ENCODE data around the gene TTC9C. TPM values are rescaled to one million over a fixed set of nuclear protein-coding genes. Genes with fewer than 3 reads are reported as not detected.

TTC9C gene
- total and polyA plus RNA-seq, 2 of the 8 experiments (the other 6 are each of a cell fraction or from before 2014, with no cell fraction given): 25.4 to 34.1 TPM

GRCh38 chr11:62680825-62681240 is 47.5 kb upstream of the TTC9C start:
- Histone ChIP-seq H2AFZ (ENCODE audit: low read length) (no peak overlapping the region), H3K27me3 (replicated peaks in 1 of 4; ENCODE audit: control insufficient read depth in 3 of 4, extremely low read depth in 1 of 4, insufficient read depth in 3 of 4, low read length in 3 of 4) (no peaks in the 10 kb centered on the region), H3K4me3 (ENCODE audit: extremely low read depth in 1 of 4, insufficient read depth in 2 of 4, low read depth in 3 of 4, low read length in 4 of 4) (no peak overlapping the region), H3K79me2 (ENCODE audit: control insufficient read depth in 1 of 2, insufficient read depth in 2 of 2, low read length in 2 of 2) (peaks cover 0 to 14% of the 10 kb centered on the region in 2 experiments; a peak in 2 of 4 replicates), H3K18ac (ENCODE audit: extremely low read depth, low read length) (no peak overlapping the region), H3K4me2 (ENCODE audit: insufficient read depth in 1 of 2, low read depth in 2 of 2, low read length in 2 of 2) (no peak overlapping the region), H2AK5ac (ENCODE audit: low read depth, low read length) (no peak overlapping the region), H3K9me3 (ENCODE audit: insufficient read depth in 2 of 2, low read depth in 1 of 2, low read length in 1 of 2) (no peaks in the 10 kb centered on the region), H3K56ac (replicated peaks; ENCODE audit: insufficient read length, low read depth, low read length) (no peak overlapping the region), H3K4ac (replicated peaks; ENCODE audit: insufficient read length, low read depth, low read length) (no peak overlapping the region), H4K91ac (replicated peaks; ENCODE audit: insufficient read length, low read length) (no peak overlapping the region), H2BK20ac (ENCODE audit: low read length) (no peak overlapping the region), H3K79me1 (ENCODE audit: low read depth, low read length) (peaks cover 2% of the 10 kb centered on the region), H3K36me3 (ENCODE audit: control insufficient read depth in 2 of 4, insufficient read depth in 4 of 4, low read length in 3 of 4) (peaks cover 5 to 17% (median 7%) of the 10 kb centered on the region in 4 experiments; a peak in 5 of 8 replicates), H3K14ac (ENCODE audit: insufficient read length) (no peak overlapping the region), H4K8ac (ENCODE audit: extremely low read depth, insufficient read depth, low read length) (peak overlapping the region; percentile 76; the same call in 1 of the 2 replicates), H2BK120ac (replicated peaks; ENCODE audit: low read depth, low read length) (no peak overlapping the region), H4K5ac (ENCODE audit: insufficient read length, low read depth, low read length) (no peak overlapping the region), H2BK12ac (ENCODE audit: low read depth, low read length) (no peak overlapping the region), H2BK5ac (ENCODE audit: low read depth, low read length) (no peak overlapping the region), H3K9ac (replicated peaks in 1 of 4; ENCODE audit: extremely low read depth in 1 of 4, low read depth in 3 of 4, low read length in 3 of 4) (no peak overlapping the region), H3K4me1 (replicated peaks in 1 of 4; ENCODE audit: control insufficient read depth in 3 of 4, insufficient read depth in 4 of 4, low read length in 3 of 4) (peaks cover 2 to 8% (median 4%) of the 10 kb centered on the region in 4 experiments; a peak in 4 of 7 replicates), H4K20me1 (replicated peaks in 1 of 2; ENCODE audit: control insufficient read depth in 1 of 2, insufficient read depth in 2 of 2, low read length in 2 of 2) (peaks cover 0 to 1% of the 10 kb centered on the region in 2 experiments), H3K27ac (ENCODE audit: low read depth, low read length) (no peak overlapping the region), H3K23ac (ENCODE audit: insufficient read length) (no peak overlapping the region), H3K23me2 (ENCODE audit: low read depth, low read length) (peaks cover 3% of the 10 kb centered on the region; the same call in 1 of the 2 replicates), H2BK15ac (ENCODE audit: low read length) (no peak overlapping the region)
- CTCF ChIA-PET (ENCODE audit: partially characterized antibody): interaction anchor here (0.6 to 8.2 kb wide), 18 partner anchors 9 to 1987 kb away, joined by 3 to 114 read pairs (median 5); partner anchors contain the start of genes BSCL2, C11orf98, GNG3 and LBHD1
- TF ChIP-seq YY1 (IDR thresholded peaks at IDR 0.05; ENCODE audit: low read depth, low read length): no peak
- TF ChIP-seq TAF7 (optimal IDR thresholded peaks at IDR 0.05; ENCODE audit: borderline replicate concordance, low read depth, low read length): no peak
- TF ChIP-seq SP2 (IDR thresholded peaks at IDR 0.05; ENCODE audit: low read length): no peak
- TF ChIP-seq PHF8 (conservative IDR thresholded peaks at IDR 0.05; ENCODE audit: low read depth, low read length): no peak
- peak; percentile 27 to 33; a peak in 2 of 4 replicates for TF ChIP-seq RAD21 (IDR thresholded peaks at IDR 0.05 in 1 of 2, conservative IDR thresholded peaks at IDR 0.05 in 1 of 2; ENCODE audit: low read depth in 2 of 2, low read length in 2 of 2)
- peak in 1 of 3 experiments; percentile 45; a peak in 2 of 4 replicates for TF ChIP-seq CTCF (IDR thresholded peaks at IDR 0.05; ENCODE audit: control extremely low read depth in 1 of 3, insufficient read depth in 1 of 3, low read depth in 1 of 3, low read length in 3 of 3)
- TF ChIP-seq POU5F1 (IDR thresholded peaks at IDR 0.05; ENCODE audit: low read depth, low read length): no peak
- FAIRE-seq: no peak
- DNase-seq (ENCODE audit: low read depth in 1 of 2, low spot score in 2 of 2): no peak
- POLR2A ChIA-PET (ENCODE audit: partially characterized antibody): interaction anchor here (0.6 to 61.4 kb wide), 13 partner anchors 11 to 200 kb away, joined by 3 to 2041 read pairs (median 5); partner anchors contain the start of genes BSCL2, C11orf98, CSKMT and EEF1G
- 88% methylated on average over 4 of the region's 4 CpGs; no CpG with 5 or more reads in 1 of the 2 experiments for WGBS, 2 experiments (ENCODE audit: extremely low coverage in 1 of 2, insufficient coverage in 1 of 2, insufficient read length in 1 of 2, insufficient replicate concordance in 2 of 2, low coverage in 1 of 2, low lambda C conversion rate in 2 of 2, missing lambda C conversion rate in 1 of 2)

Measured in H1 (cell line).